ENCODE measurements around the gene DRD2.
"Not testable (repeated sequence)": the region's sequence is repeated elsewhere in the genome, so short reads cannot be mapped to it uniquely, and the experiment has no call there.

DRD2 gene

GRCh38 chr11:113475160-113475761 is at the start of gene DRD2:
Gene DRD2, minus strand, starts transcription at chr11:113475398. Its CDS starts 50,747 bp downstream, at chr11:113424651.
- no peak for DNase-seq (ENCODE audit: low spot score)

DNA sequence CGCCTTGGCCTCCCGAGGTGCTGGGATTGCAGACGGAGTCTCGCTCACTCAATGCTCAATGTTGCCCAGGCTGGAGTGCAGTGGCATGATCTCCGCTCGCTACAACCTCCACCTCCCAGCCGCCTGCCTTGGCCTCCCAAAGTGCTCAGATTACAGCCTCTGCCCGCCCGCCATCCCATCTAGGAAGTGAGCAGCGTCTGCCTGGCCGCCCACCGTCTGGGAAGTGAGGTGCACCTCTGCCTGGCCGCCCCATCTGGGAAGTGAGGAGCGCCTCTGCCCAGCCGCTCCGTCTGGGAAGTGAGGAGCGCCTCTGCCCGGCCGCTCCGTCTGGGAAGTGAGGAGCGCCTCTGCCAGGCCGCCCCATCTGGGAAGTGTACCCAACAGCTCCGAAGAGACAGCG is 48.7 kb upstream of the DRD2 start:
- not testable (repeated sequence) for DNase-seq (ENCODE audit: low spot score)

GRCh38 chr11:113521737-113522517 is 46.7 kb upstream of the DRD2 start:
- no peak for DNase-seq (ENCODE audit: low spot score)

DNA sequence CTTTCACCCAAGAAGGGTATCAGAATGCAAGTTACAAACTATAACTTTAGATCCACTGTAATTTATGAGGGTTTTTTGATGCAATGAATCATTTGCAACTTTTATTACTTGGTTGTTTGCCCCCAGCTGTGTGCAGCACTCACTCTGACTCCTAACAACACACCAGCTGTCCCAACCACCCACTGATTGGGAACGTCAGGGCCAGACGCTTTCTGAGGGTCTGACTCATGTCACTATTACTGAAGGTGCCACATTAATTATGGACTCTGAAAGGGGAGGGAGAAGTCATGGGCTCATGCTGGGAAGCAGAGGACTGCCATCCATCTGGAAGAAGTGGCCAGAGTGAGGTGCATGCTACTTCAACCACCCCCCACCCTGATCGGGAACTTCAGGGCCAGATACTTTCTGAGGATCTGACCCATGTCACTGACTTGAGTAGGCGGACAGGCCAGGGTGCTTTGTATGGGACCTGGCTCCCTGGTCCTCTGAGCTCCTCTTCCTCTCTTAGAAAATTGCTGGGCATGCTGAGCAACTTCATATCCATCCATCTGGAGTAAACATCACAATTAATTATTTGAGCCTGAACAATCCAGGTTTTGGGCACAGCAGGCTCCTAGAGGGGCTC is 44.9 kb upstream of the DRD2 start:
- no peak for DNase-seq (ENCODE audit: low spot score)

DNA sequence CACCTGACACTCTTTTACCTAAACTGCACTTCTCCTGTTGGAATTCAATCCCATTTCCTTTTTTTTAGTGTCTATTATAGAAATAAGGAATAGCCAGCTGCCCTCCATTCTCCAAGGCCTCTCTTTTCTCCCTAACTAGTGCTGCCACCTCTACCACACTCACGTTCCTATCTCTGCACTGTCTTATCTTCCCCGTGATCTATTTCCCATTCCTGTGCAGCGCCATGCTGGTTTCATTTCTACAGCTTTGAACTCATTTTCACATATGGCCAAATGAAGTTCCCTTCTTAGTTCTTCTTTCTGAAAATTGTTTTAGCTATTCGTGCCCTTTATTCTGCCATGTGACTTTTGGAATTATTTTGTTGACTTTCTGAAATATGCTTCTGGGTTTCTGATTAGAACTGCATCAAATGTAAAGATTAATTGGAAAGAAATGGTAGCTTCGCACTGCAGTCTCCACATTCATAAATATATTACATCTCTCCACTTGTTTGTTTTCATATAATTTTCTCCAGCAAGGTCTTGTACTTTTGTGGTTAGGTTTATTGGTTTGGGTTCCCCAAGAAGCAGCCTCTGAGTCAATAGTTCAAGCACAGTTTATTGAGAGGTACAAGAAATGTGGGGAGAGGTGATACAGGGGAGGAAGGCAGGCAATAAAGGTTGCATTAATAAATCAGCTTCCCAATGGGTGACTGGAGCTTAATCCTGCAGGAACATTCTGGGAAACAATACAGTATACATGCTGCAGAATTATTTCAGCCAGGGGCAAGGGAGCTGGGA is 43.7 kb upstream of the DRD2 start:
- no peak for DNase-seq (ENCODE audit: low spot score)

- no peak for DNase-seq (ENCODE audit: low spot score)
Observed at GRCh38 chr11:113517361-113517760, 42.2 kb upstream of the DRD2 start.

DNA sequence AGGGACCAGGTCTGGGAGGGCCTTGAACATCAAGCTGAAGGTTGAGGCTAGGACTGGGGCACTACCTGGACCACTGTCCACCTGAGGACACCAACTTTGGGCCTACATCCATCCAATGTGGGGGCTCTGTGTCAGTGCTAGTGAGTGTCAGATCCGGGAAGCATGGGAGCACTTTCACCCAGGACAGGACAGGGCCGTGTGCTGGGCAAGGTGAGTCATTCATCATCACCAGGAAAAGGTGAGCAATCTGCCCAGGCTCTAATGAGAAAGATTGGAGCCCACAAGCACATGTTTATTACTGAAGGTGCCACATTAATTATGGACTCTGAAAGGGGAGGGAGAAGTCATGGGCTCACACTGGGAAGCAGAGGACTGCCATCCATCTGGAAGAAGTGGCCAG is 39.7 kb upstream of the DRD2 start:
- no peak for DNase-seq (ENCODE audit: low spot score)

- DNase-seq (ENCODE audit: low spot score) = no peak
Observed at GRCh38 chr11:113507341-113507740, 32.1 kb upstream of the DRD2 start.

GRCh38 chr11:113506893-113507292 is 31.7 kb upstream of the DRD2 start:
- DNase-seq (ENCODE audit: low spot score) = no peak

GRCh38 chr11:113506461-113506860 is 31.3 kb upstream of the DRD2 start:
- no peak for DNase-seq (ENCODE audit: low spot score)

DNA sequence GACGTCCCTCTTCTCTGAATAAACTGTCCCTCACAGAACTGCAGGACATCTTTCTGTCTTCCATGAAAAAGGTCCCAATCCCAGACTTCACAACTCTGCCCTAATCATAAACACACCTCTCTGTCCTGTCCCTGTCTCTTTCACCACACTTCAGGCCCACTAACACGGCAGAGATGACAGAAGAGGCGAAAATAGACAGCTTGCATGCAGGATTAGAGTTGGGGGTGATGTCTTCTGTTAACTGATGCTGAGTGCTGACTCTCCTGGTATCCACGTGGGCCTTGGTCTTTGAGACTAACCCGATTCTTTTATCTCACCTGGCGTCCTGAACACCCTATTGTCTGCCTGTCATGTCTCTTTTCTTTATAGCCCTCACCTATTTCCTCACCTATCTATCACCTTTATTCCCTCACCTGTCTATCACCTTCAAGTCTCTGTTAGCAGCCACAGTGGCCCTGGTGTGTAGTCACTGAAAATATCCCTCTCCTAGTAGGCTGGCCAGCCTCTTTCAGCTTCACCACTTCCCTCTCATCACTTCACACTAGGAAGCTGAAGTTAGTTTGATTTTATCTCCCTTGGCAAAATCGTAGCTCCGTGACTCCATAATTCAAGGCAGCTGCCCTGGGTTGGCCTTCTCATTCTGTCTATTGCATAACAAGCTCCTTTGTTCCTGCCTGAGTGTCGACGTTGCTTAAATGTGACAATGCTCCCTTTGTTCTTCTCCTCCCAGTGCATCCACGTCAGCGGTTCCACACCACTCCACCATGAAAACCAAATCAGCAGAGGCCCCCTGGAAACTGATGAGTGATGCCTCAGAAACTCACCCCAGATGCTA is 30.6 kb upstream of the DRD2 start:
- no peak for DNase-seq (ENCODE audit: low spot score)

DNA sequence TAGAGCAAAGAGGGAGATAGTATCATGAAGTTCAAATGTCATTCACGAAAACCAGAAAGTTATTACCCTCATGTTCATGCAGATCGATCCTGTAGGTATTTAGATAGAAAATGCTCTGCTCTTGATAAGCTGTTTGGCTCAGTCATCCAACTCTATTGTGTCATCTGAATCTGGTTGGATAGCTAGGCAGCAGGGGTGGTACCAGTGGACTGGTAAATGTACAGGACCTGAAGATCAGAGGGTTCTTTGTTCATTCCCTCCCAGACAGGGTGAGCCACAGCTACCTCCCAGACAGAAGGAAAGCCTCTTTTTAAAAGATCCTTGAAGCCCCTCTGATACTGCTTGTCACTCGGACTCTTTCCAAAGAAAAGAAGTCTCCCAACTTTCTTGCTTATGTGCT is 29.8 kb upstream of the DRD2 start:
- DNase-seq (ENCODE audit: low spot score) = no peak

- DNase-seq (ENCODE audit: low spot score) = no peak
Observed at GRCh38 chr11:113504586-113504985, 29.4 kb upstream of the DRD2 start.

DNA sequence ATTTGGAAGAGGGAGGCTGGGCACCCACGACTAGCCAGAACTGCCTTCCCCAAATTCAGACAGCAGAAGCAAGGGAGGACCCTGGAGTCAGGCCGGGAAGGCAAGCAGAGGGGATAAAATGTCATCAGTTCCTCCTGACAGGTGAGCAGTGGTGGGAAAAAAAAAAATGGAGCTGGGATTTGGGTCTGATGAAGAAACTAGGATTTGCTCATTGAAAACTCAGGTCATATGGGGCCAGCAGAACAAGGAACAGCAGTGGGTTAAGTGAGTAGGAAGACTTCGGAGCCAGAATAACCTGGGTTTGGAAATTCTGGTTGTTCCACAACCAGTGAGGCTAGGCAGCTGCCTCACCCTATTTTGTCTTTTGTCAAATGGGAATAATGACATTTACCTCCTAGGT is 28.9 kb upstream of the DRD2 start:
- DNase-seq (ENCODE audit: low spot score) = no peak

- DNase-seq (ENCODE audit: low spot score) = no peak
Observed at GRCh38 chr11:113497066-113497910, 22.1 kb upstream of the DRD2 start.

DNA sequence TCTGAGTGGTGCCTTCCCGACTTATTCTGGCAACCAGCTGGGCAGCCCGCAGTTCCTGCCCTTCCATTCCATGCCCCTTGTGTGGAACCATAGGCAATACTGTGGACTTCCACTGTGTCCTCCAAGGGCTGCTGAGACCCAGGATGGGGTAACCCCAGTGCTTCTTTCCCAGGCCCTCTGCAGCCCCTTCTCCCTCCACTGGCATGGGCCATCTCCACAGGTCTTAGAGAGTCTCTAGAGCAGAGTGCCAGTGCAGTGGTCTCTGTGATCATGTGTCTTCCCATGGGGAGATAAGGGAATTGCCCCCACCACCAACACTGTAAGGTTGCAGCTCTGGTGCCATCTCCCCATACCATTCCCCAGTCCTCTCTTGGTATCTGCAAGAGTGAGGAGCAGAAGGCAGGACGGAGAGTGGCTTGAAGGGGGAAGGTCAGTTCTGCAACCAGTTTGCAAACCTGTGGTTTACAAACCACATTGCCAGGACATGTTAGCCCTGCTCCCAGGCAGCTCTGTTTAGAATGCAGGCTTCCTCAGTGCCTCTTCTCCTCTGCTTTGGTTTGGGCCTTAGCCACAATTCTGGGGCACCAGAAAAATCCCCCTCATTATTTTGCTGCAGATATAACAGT is 20.9 kb upstream of the DRD2 start:
- no peak for DNase-seq (ENCODE audit: low spot score)

GRCh38 chr11:113494021-113494420 is 18.8 kb upstream of the DRD2 start:
- DNase-seq (ENCODE audit: low spot score) = no peak

DNA sequence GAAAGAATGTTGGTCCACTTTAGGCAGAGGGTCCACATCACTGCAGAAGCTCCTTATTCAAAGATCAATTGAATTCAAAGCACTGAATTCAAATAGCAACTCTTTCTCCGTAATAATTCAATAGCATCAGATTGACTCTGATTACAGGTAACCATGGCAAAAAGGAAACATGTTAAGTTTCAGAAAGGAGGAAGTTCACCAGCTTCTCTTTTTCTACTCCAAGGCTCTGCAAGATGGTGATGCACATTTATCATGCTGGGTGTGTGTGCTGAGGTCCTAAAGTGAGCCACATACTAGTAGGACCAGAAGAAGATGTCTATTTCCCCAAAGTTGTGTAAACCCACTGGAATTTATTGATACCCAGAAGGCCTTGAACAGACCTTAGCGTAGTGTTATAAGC is 18.0 kb upstream of the DRD2 start:
- DNase-seq (ENCODE audit: low spot score) = no peak

DNA sequence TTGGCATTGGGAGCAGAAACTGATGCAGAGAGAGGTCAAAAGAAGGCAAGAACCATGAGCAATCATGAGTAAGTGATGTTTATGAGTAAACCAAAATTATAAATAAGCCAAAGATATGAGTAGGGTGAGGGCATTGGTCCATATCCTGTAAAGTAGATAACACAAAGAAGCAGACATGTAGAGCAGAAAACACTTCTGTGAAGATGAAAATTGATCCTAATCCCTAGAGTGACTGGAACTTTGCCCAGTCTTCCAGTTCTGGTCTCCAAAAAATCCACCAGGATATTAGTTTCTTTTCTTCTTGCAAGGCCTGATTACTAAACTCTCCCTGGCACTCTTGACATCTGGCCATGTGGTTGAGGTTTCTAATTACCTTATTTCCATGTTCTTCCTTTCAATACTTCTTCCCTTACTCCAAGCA is 13.7 kb upstream of the DRD2 start:
- no peak for DNase-seq (ENCODE audit: low spot score)

- DNase-seq (ENCODE audit: low spot score) = no peak
Observed at GRCh38 chr11:113487622-113488021, 12.4 kb upstream of the DRD2 start.
